GM12878 (cell line): Measurements from ENCODE around the gene CFAP47. TPM values are rescaled to one million over a fixed set of nuclear protein-coding genes. Genes with fewer than 3 reads are reported as not detected.

Source experiments
- ATAC-seq: fragments of 200-7000 bp; cut with Tn5 transposase; 3 replicates; pipeline ENCODE4 v1.9.1; 2020; ENCODE audit warnings: mild to moderate bottlenecking, moderate library complexity
- BruUV-seq: library from RNA; stranded (reverse); fragments of 400-500 nt; replicated peaks from 2 replicates; lab custom pipeline; 2021; lab: Mats Ljungman, UMichigan
- CTCF ChIA-PET: fragments of 300-600 bp; sonication (Branson Sonifier 250); formaldehyde crosslinking; extraction: SDS; loops from one replicate; lab custom pipeline; 2021; ENCODE audit warnings: inconsistent platforms; lab: Yijun Ruan, JAX
- POLR2A ChIA-PET: fragments of 350-600 bp; formaldehyde crosslinking; extraction: SDS; loops from one replicate; lab custom pipeline; 2021; ENCODE audit warnings: inconsistent platforms; lab: Charles Lee
- RAD21 ChIA-PET: fragments of 300-600 bp; sonication (Branson Sonifier 250); formaldehyde crosslinking; loops from one replicate; lab custom pipeline; 2023; ENCODE audit warnings: antibody characterized with exemption; ENCODE audit not compliant: unreplicated experiment; lab: Charles Lee
- SMC1A ChIA-PET: fragments of 300-600 bp; sonication (Branson Sonifier 250); formaldehyde crosslinking; loops from one replicate; lab custom pipeline; 2023; ENCODE audit not compliant: unreplicated experiment, uncharacterized antibody; lab: Charles Lee
- DNase-seq: peaks from one replicate; pipeline ENCODE4 v3.0.0-alpha.2; 2011; ENCODE audit warnings: low read depth, low spot score
- FAIRE-seq: peaks from 3 replicates; lab custom pipeline; 2011; peaks lifted over from hg19 to GRCh38; lab: Jason Lieb, UNC
- H2AFZ ChIP-seq: 2 replicates; pipeline ENCODE4 v1.6.0; 2011; ENCODE audit warnings: low read depth, low read length, control low read depth; ENCODE audit not compliant: control insufficient read depth
- H3K27ac ChIP-seq: 2 replicates; pipeline ENCODE4 v1.5.1; 2011; ENCODE audit warnings: control low read depth; ENCODE audit not compliant: control insufficient read depth, insufficient read depth
- H3K27me3 ChIP-seq, 2 experiments: replicated peaks in 1 of 2; 2 replicates each; pipeline versions ENCODE4 v1.6.0 to v1.6.1; 2011; ENCODE audit warnings: low read length in 1 of 2; ENCODE audit not compliant: control insufficient read depth in 2 of 2, insufficient read depth in 2 of 2
- H3K36me3 ChIP-seq, 2 experiments: 2 replicates each; pipeline ENCODE4 v1.5.1; 2011; ENCODE audit warnings: low read length in 1 of 2; ENCODE audit not compliant: control insufficient read depth in 2 of 2, insufficient read depth in 2 of 2
- H3K4me1 ChIP-seq: 2 replicates; pipeline ENCODE4 v1.6.1; 2011; ENCODE audit warnings: mild to moderate bottlenecking, low read length, moderate library complexity, mixed read lengths; ENCODE audit not compliant: control insufficient read depth, insufficient read depth
- H3K4me2 ChIP-seq: 2 replicates; pipeline ENCODE4 v1.6.0; 2011; ENCODE audit warnings: control low read depth; ENCODE audit not compliant: control insufficient read depth, insufficient read depth
- H3K4me3 ChIP-seq: fragments of 200-600 bp; sonication (generic); 2 replicates; pipeline ENCODE4 v1.5.1; 2016
- H3K79me2 ChIP-seq: 2 replicates; pipeline ENCODE4 v1.6.0; 2011; ENCODE audit warnings: low read length; ENCODE audit not compliant: control insufficient read depth, insufficient read depth
- H3K9ac ChIP-seq: 2 replicates; pipeline ENCODE4 v1.8.0; 2011; ENCODE audit warnings: low read length, control low read depth, mixed read lengths; ENCODE audit not compliant: control insufficient read depth, insufficient read depth
- H3K9me3 ChIP-seq: replicated peaks from 3 replicates; pipeline ENCODE4 v1.5.1; 2011; ENCODE audit warnings: mild to moderate bottlenecking, low read length; ENCODE audit not compliant: control insufficient read depth, insufficient read depth
- H4K20me1 ChIP-seq: 2 replicates; pipeline ENCODE4 v1.6.0; 2011; ENCODE audit not compliant: control insufficient read depth, insufficient read depth
- BHLHE40 ChIP-seq, 2 experiments: fragments of 450-650 bp in 1 of 2; IDR thresholded peaks; 2 replicates each; pipeline ENCODE4 v1.6.1; 2011 to 2017; ENCODE audit warnings: low read depth in 2 of 2, borderline replicate concordance in 1 of 2, improper control_type of control experiment in 1 of 2, low read length in 1 of 2, mild to moderate bottlenecking in 1 of 2
- CHD4 ChIP-seq: fragments of 200-600 bp; sonication (generic); IDR thresholded peaks from 2 replicates; pipeline ENCODE4 v1.6.1; 2016; ENCODE audit warnings: mild to moderate bottlenecking
- MYC ChIP-seq: IDR thresholded peaks from 2 replicates; pipeline ENCODE4 v1.6.1; 2011; ENCODE audit warnings: mild to moderate bottlenecking, low read length, moderate library complexity, inconsistent platforms; ENCODE audit not compliant: insufficient read depth, insufficient replicate concordance, insufficient read length, severe bottlenecking
- SP1 ChIP-seq: IDR thresholded peaks from one replicate; pipeline ENCODE4 v1.6.1; 2011; ENCODE audit warnings: low read depth, low read length
- WGBS: methylation state at CpG from one replicate; pipeline ENCODE4 v1.1.6; 2016; ENCODE audit warnings: low lambda C conversion rate; ENCODE audit not compliant: insufficient replicate concordance, insufficient coverage; ENCODE audit errors: missing lambda C conversion rate; 5-methylcytosine and 5-hydroxymethylcytosine counted together
- in situ Hi-C: fragments of 300-500 bp; cut with MboI; formaldehyde crosslinking; loops from 9 replicates; pipeline ENCODE4 v1.14.3; 2018; ENCODE audit warnings: mixed read lengths
- intact Hi-C: fragments of 100-400 bp; cut with micrococcal nuclease; formaldehyde crosslinking; loops from one replicate; pipeline ENCODE4 v1.14.2; 2022; ENCODE audit not compliant: unreplicated experiment
- polyA plus RNA-seq, 11 experiments: library from polyadenylated mRNA; depleted of rRNA in 4 of 11; unstranded in 6 of 11; stranded (reverse) in 5 of 11; fragments of >200 nt; fragmentation: Nextera tagmentation in 4 of 11; fragmentation: Illumina TruSeq in 1 of 11; extraction: Ambion mirVana in 4 of 11; extraction: Trizol in 1 of 11; gene quantifications; 1 replicate in 1 of 11; 2 replicates in 10 of 11; pipeline versions ENCODE4 v1.2.1 to v1.2.3, GENCODE V29; 2011 to 2016; ENCODE audit warnings: inconsistent platforms in 2 of 11, missing spikeins in 2 of 11, low read depth in 1 of 11
- total RNA-seq, 4 experiments: library from RNA; depleted of rRNA in 3 of 4; stranded (reverse); fragments of >200 nt in 3 of 4; fragmentation: Illumina TruSeq in 1 of 4; extraction: Trizol in 1 of 4; gene quantifications; 2 replicates each; pipeline versions ENCODE4 v1.2.1 to v1.2.3, GENCODE V29; 2013 to 2021
- TF ChIP-seq, protein P1 (sequence below): fragments of 450-650 bp; IDR thresholded peaks from 2 replicates; pipeline ENCODE4 v1.6.1; 2017; ENCODE audit warnings: mild to moderate bottlenecking
- TF ChIP-seq, protein P2 (sequence below): fragments of 450-650 bp; IDR thresholded peaks from 2 replicates; pipeline ENCODE4 v1.6.1; 2017; ENCODE audit warnings: mild to moderate bottlenecking, moderate library complexity
- TF ChIP-seq, protein P3 (sequence below): fragments of 450-650 bp; formaldehyde crosslinking; IDR thresholded peaks from 2 replicates; pipeline ENCODE4 v1.4.0; 2022; ENCODE audit warnings: mild to moderate bottlenecking, moderate library complexity
- TF ChIP-seq, protein P4 (sequence below): fragments of 450-650 bp; IDR thresholded peaks from 2 replicates; pipeline ENCODE4 v1.6.1; 2014; ENCODE audit warnings: mild to moderate bottlenecking

The CFAP47 gene
- total and polyA plus RNA-seq, 10 of the 15 experiments (the other 5 are each of a cell fraction or from before 2014, with no cell fraction given): 0.02 to 0.88 (median 0.06) TPM; not detected in 3

DNA sequence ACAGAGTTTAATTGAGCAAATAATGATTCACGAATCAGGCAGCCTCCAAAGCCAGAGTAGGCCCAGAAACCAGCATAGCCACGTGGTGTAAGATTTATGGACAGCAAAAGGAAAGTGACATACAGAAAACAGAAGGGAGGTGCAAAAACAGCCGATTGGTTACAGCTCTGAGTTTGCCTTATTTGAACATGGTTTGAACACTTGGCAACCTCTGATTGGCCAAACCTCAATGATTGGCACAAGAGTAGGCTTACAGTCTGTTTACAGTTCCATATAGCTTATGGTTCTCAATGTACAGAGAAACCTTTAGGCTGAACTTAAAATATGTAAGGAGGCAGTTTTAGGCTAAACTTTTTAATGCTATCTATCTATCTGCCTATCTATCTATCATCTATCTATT lies 394.8 kb downstream of the CFAP47 start (continued):
- TF ChIP-seq, protein P1, sequence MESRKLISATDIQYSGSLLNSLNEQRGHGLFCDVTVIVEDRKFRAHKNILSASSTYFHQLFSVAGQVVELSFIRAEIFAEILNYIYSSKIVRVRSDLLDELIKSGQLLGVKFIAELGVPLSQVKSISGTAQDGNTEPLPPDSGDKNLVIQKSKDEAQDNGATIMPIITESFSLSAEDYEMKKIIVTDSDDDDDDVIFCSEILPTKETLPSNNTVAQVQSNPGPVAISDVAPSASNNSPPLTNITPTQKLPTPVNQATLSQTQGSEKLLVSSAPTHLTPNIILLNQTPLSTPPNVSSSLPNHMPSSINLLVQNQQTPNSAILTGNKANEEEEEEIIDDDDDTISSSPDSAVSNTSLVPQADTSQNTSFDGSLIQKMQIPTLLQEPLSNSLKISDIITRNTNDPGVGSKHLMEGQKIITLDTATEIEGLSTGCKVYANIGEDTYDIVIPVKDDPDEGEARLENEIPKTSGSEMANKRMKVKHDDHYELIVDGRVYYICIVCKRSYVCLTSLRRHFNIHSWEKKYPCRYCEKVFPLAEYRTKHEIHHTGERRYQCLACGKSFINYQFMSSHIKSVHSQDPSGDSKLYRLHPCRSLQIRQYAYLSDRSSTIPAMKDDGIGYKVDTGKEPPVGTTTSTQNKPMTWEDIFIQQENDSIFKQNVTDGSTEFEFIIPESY: no peak
- TF ChIP-seq BHLHE40 (IDR thresholded peaks at IDR 0.05; ENCODE audit: borderline replicate concordance in 1 of 2, low read depth in 2 of 2, low read length in 1 of 2): no peak
- TF ChIP-seq, protein P2, sequence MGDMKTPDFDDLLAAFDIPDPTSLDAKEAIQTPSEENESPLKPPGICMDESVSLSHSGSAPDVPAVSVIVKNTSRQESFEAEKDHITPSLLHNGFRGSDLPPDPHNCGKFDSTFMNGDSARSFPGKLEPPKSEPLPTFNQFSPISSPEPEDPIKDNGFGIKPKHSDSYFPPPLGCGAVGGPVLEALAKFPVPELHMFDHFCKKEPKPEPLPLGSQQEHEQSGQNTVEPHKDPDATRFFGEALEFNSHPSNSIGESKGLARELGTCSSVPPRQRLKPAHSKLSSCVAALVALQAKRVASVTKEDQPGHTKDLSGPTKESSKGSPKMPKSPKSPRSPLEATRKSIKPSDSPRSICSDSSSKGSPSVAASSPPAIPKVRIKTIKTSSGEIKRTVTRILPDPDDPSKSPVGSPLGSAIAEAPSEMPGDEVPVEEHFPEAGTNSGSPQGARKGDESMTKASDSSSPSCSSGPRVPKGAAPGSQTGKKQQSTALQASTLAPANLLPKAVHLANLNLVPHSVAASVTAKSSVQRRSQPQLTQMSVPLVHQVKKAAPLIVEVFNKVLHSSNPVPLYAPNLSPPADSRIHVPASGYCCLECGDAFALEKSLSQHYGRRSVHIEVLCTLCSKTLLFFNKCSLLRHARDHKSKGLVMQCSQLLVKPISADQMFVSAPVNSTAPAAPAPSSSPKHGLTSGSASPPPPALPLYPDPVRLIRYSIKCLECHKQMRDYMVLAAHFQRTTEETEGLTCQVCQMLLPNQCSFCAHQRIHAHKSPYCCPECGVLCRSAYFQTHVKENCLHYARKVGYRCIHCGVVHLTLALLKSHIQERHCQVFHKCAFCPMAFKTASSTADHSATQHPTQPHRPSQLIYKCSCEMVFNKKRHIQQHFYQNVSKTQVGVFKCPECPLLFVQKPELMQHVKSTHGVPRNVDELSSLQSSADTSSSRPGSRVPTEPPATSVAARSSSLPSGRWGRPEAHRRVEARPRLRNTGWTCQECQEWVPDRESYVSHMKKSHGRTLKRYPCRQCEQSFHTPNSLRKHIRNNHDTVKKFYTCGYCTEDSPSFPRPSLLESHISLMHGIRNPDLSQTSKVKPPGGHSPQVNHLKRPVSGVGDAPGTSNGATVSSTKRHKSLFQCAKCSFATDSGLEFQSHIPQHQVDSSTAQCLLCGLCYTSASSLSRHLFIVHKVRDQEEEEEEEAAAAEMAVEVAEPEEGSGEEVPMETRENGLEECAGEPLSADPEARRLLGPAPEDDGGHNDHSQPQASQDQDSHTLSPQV: no peak

DNA sequence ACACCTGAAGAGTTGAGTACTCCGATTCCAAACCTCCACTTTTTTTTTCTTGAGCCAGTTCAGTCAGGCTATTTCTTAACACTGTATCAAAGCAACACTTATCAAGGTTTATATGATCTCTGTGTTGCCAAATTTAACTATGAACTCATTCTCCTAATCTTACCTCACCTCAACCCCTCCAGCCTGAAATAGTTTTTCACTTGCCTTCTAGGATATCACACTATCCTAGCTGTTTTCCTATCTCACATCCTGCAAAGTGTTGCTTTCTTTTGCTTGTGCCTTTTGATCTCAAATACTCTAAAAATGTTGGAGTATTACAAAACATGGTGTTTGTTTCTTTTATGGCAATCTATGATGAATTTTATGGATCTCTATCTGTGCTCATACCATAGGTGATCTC lies 415.0 kb downstream of the CFAP47 start:
- Histone ChIP-seq H3K36me3 (no peaks in the 10 kb centered on the region), H2AFZ (no peak overlapping the region), H3K9me3 (no peaks in the 10 kb centered on the region), H3K79me2 (no peaks in the 10 kb centered on the region), H3K9ac (no peak overlapping the region), H4K20me1 (no peaks in the 10 kb centered on the region), H3K4me1 (no peaks in the 10 kb centered on the region), H3K4me3 (no peak overlapping the region), H3K4me2 (no peak overlapping the region), H3K27me3 (no peaks in the 10 kb centered on the region), H3K27ac (no peak overlapping the region)
- ChIA-PET SMC1A (no interaction called here), CTCF (no interaction called here), RAD21 (no interaction called here), POLR2A (no interaction called here)
- BruUV-seq: no TSS peak
- in situ Hi-C loops (no loop called here), intact Hi-C loops (no loop called here)
- no peak for ATAC-seq
- no peak for FAIRE-seq
- no peak for DNase-seq
- WGBS: 0% methylated on average over 1 of the region's 1 CpG
- TF ChIP-seq CHD4: no peak
- TF ChIP-seq, protein P3, sequence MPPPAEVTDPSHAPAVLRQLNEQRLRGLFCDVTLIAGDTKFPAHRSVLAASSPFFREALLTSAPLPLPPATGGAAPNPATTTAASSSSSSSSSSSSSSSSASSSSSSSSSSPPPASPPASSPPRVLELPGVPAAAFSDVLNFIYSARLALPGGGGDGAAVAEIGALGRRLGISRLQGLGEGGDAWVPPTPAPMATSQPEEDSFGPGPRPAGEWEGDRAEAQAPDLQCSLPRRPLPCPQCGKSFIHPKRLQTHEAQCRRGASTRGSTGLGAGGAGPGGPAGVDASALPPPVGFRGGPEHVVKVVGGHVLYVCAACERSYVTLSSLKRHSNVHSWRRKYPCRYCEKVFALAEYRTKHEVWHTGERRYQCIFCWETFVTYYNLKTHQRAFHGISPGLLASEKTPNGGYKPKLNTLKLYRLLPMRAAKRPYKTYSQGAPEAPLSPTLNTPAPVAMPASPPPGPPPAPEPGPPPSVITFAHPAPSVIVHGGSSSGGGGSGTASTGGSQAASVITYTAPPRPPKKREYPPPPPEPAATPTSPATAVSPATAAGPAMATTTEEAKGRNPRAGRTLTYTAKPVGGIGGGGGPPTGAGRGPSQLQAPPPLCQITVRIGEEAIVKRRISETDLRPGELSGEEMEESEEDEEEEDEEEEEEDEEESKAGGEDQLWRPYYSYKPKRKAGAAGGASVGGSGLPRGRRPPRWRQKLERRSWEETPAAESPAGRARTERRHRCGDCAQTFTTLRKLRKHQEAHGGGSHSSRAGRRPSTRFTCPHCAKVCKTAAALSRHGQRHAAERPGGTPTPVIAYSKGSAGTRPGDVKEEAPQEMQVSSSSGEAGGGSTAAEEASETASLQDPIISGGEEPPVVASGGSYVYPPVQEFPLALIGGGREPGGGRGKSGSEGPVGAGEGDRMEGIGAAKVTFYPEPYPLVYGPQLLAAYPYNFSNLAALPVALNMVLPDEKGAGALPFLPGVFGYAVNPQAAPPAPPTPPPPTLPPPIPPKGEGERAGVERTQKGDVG (CRISPR knock-in tag): no peak
- TF ChIP-seq MYC: no peak
- TF ChIP-seq, protein P4, sequence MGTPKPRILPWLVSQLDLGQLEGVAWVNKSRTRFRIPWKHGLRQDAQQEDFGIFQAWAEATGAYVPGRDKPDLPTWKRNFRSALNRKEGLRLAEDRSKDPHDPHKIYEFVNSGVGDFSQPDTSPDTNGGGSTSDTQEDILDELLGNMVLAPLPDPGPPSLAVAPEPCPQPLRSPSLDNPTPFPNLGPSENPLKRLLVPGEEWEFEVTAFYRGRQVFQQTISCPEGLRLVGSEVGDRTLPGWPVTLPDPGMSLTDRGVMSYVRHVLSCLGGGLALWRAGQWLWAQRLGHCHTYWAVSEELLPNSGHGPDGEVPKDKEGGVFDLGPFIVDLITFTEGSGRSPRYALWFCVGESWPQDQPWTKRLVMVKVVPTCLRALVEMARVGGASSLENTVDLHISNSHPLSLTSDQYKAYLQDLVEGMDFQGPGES: no peak
- no peak for TF ChIP-seq SP1
